K562 (cell line): Measurements from ENCODE around the gene C2orf69. TPM values are rescaled to one million over a fixed set of nuclear protein-coding genes. Genes with fewer than 3 reads are reported as not detected.

Experiments used
- ATF1 ChIP-seq, 2 experiments: fragments of 450-650 bp in 1 of 2; IDR thresholded peaks; 2 replicates each; pipeline ENCODE4 v1.6.1; 2016; ENCODE audit warnings: missing compliant biosample characterization in 1 of 2, missing genetic modification characterization in 1 of 2
- BRCA1 ChIP-seq, 2 experiments: fragments of 450-650 bp in 1 of 2; sonication (generic) in 1 of 2; formaldehyde crosslinking in 1 of 2; IDR thresholded peaks; 2 replicates each; pipeline versions ENCODE4 v1.5.0 to v1.6.1; 2017 to 2020; ENCODE audit warnings: mild to moderate bottlenecking in 1 of 2, missing genetic modification reagents in 1 of 2
- CREM ChIP-seq: IDR thresholded peaks from 2 replicates; pipeline ENCODE4 v1.6.1; 2014; ENCODE audit warnings: antibody characterized with exemption, low read depth
- CTBP1 ChIP-seq: fragments of 450-650 bp; IDR thresholded peaks from 2 replicates; pipeline ENCODE4 v1.6.1; 2016; ENCODE audit warnings: borderline replicate concordance
- DEAF1 ChIP-seq: fragments of 450-650 bp; formaldehyde crosslinking; IDR thresholded peaks from 2 replicates; pipeline ENCODE4 v1.4.0; 2020; ENCODE audit warnings: mild to moderate bottlenecking, moderate library complexity
- MLX ChIP-seq, 2 experiments: fragments of 450-650 bp in 1 of 2; sonication (generic) in 1 of 2; formaldehyde crosslinking; conservative IDR thresholded peaks; 2 replicates each; pipeline versions ENCODE4 v1.4.0 to v1.8.1; 2020 to 2022; ENCODE audit warnings: mild to moderate bottlenecking in 1 of 2, missing genetic modification reagents in 1 of 2
- NCOA2 ChIP-seq, 2 experiments: fragments of 450-650 bp; IDR thresholded peaks; 2 replicates each; pipeline ENCODE4 v1.6.1; 2018; ENCODE audit warnings: mild to moderate bottlenecking in 2 of 2, moderate library complexity in 1 of 2; ENCODE audit not compliant: partially characterized antibody in 2 of 2
- OTX1 ChIP-seq: fragments of 450-650 bp; formaldehyde crosslinking; IDR thresholded peaks from 2 replicates; pipeline ENCODE4 v1.4.0; 2022; ENCODE audit warnings: mild to moderate bottlenecking
- POLR2AphosphoS2 ChIP-seq: IDR thresholded peaks from 2 replicates; pipeline ENCODE4 v1.6.1; 2012; ENCODE audit warnings: low read length, improper control_type of control experiment
- RBM34 ChIP-seq: fragments of 200-400 bp; formaldehyde crosslinking; IDR thresholded peaks from 2 replicates; pipeline ENCODE4 v1.6.1; 2018; ENCODE audit warnings: low read length, borderline replicate concordance; ENCODE audit not compliant: insufficient read depth
- SAP30 ChIP-seq: fragments of 200-600 bp; sonication (generic); IDR thresholded peaks from 2 replicates; pipeline ENCODE4 v1.6.1; 2012; ENCODE audit warnings: borderline replicate concordance, low read depth, mild to moderate bottlenecking, moderate library complexity, low read length, control low read depth, inconsistent platforms; ENCODE audit not compliant: insufficient read depth, poor library complexity, severe bottlenecking
- UBTF ChIP-seq, 2 experiments: IDR thresholded peaks; 2 replicates each; pipeline ENCODE4 v1.6.1; 2012; ENCODE audit warnings: improper control_type of control experiment in 2 of 2, low read depth in 2 of 2, low read length in 2 of 2, borderline replicate concordance in 1 of 2
- ZBTB1 ChIP-seq: sonication (generic); formaldehyde crosslinking; IDR thresholded peaks from 2 replicates; pipeline ENCODE4 v1.8.1; 2023; ENCODE audit warnings: missing genetic modification reagents, low read depth, mild to moderate bottlenecking, borderline replicate concordance
- polyA plus RNA-seq, 8 experiments: library from polyadenylated mRNA; depleted of rRNA in 4 of 8; stranded (reverse) in 5 of 8; unstranded in 3 of 8; fragments of >200 nt; fragmentation: Nextera tagmentation in 2 of 8; fragmentation: Illumina TruSeq in 1 of 8; extraction: Ambion mirVana in 2 of 8; extraction: Trizol in 1 of 8; gene quantifications; 2 replicates each; pipeline versions ENCODE4 v1.2.1 to v1.2.3, GENCODE V29; 2011 to 2014; ENCODE audit warnings: inconsistent platforms in 1 of 8, missing spikeins in 1 of 8
- total RNA-seq, 7 experiments: library from RNA; depleted of rRNA in 6 of 7; stranded (reverse); fragments of >200 nt in 6 of 7; fragmentation: Illumina TruSeq in 2 of 7; extraction: Trizol in 2 of 7; gene quantifications; 2 replicates each; pipeline versions ENCODE4 v1.2.1 to v1.2.3, GENCODE V29; 2011 to 2021; ENCODE audit warnings: low replicate concordance in 1 of 7

C2orf69 gene
- total and polyA plus RNA-seq, 9 of the 15 experiments (the other 6 are each of a cell fraction or from before 2014, with no cell fraction given), result 3.4 to 9.8 (median 5.7) TPM

GRCh38 chr2:199911052-199911876, at the start of gene C2orf69 (continued):
- 0 out of 2 replicates have a peak, but pooled peaks have one; percentile 38 for TF ChIP-seq RBM34
- no peak for TF ChIP-seq DEAF1 (CRISPR knock-in tag)
- no peak for TF ChIP-seq NCOA2 (IDR thresholded peaks at IDR 0.05; ENCODE audit: partially characterized antibody in 2 of 2)
- peak; percentile 69 for TF ChIP-seq CTBP1
- TF ChIP-seq POLR2AphosphoS2, result no peak
- peak; percentile 69 for TF ChIP-seq SAP30
- TF ChIP-seq OTX1 (CRISPR knock-in tag), result 0 out of 2 replicates have a peak, but pooled peaks have one; percentile 22
- no peak for TF ChIP-seq BRCA1 (IDR thresholded peaks at IDR 0.05)
- no peak for TF ChIP-seq BRCA1 (CRISPR knock-in tag; IDR thresholded peaks at IDR 0.05)
- TF ChIP-seq ATF1 (CRISPR knock-in tag; IDR thresholded peaks at IDR 0.05), result peak; percentile 61; the same call in 1 of the 2 replicates
- peak; percentile 96 for TF ChIP-seq ATF1 (tag; IDR thresholded peaks at IDR 0.05)
- TF ChIP-seq CREM, result peak; percentile 96
- no peak for TF ChIP-seq MLX (CRISPR knock-in tag; conservative IDR thresholded peaks at IDR 0.05)
- peak in 1 of 2 experiments; percentile 65; a peak in 3 of 4 replicates for TF ChIP-seq UBTF (IDR thresholded peaks at IDR 0.05; ENCODE audit: borderline replicate concordance in 1 of 2, low read depth in 2 of 2, low read length in 2 of 2)
- peak; percentile 87 for TF ChIP-seq ZBTB1 (CRISPR knock-in tag)
